Left lobe of liver (tissue), 1 donor: Measurements from ENCODE around the gene ACTRT3. TPM values are rescaled to one million over a fixed set of nuclear protein-coding genes. Genes with fewer than 3 reads are reported as not detected.

Experiments
- total RNA-seq: library from RNA; stranded (reverse); gene quantifications from one replicate; pipeline ENCODE4 v1.2.1, GENCODE V29; 2021
- donor health status: DM: no; HTN: yes; CAD: no.

The ACTRT3 gene
- total RNA-seq, 1 donor from 2014 or later: 1.6 TPM

Other genes starting within 250 kb of the ACTRT3 start
- 2.5 TPM for gene MECOM, start 105.8 kb downstream of the ACTRT3 start, total RNA-seq
- 3.1 TPM for gene TERC, start 4.5 kb downstream of the ACTRT3 start, total RNA-seq
- gene MYNN, start 3.8 kb upstream of the ACTRT3 start, total RNA-seq: 5.7 TPM
- not detected for gene LRRIQ4, start 43.3 kb upstream of the ACTRT3 start, total RNA-seq
- gene LRRC34, start 43.3 kb upstream of the ACTRT3 start, total RNA-seq: 0.35 TPM
- gene LRRC31, start 100.4 kb upstream of the ACTRT3 start, total RNA-seq: 1.7 TPM
- not detected for gene SAMD7, start 142.0 kb upstream of the ACTRT3 start, total RNA-seq
- gene SEC62, start 197.2 kb upstream of the ACTRT3 start, total RNA-seq: 103 TPM